Kidney (tissue), 14 donors: ENCODE results near the gene FRAS1. TPM values are rescaled to one million over a fixed set of nuclear protein-coding genes. Genes with fewer than 3 reads are reported as not detected.

Experiments
- DNase-seq, 5 donors: peaks; one replicate each; pipeline ENCODE4 v3.0.0-alpha.2; 2013 to 2020
- FAIRE-seq: peaks from 2 replicates; lab custom pipeline; 2012; peaks lifted over from hg19 to GRCh38; lab: Jason Lieb, UNC
- H3K27ac ChIP-seq, 2 donors: one replicate each; pipeline ENCODE4 v1.7.0; 2013; ENCODE audit warnings: low read depth in 2 of 2, low read length in 2 of 2, inconsistent platforms in 1 of 2
- H3K27me3 ChIP-seq: one replicate; pipeline ENCODE4 v1.7.1; 2013; ENCODE audit warnings: low read length, inconsistent platforms; ENCODE audit not compliant: control insufficient read depth, insufficient read depth
- H3K36me3 ChIP-seq, 3 donors: one replicate each; pipeline versions ENCODE4 v1.7.0 to v1.7.1; 2013; ENCODE audit warnings: low read length in 3 of 3, control low read depth in 1 of 3, inconsistent platforms in 1 of 3; ENCODE audit not compliant: insufficient read depth in 3 of 3, control insufficient read depth in 2 of 3
- H3K4me1 ChIP-seq, 3 donors: one replicate each; pipeline versions ENCODE4 v1.7.0 to v1.7.1; 2013; ENCODE audit warnings: low read length in 3 of 3, inconsistent platforms in 1 of 3, low read depth in 1 of 3; ENCODE audit not compliant: control insufficient read depth in 2 of 3, insufficient read depth in 2 of 3
- H3K4me3 ChIP-seq, 3 donors: one replicate each; pipeline versions ENCODE4 v1.7.0 to v1.8.1; 2013; ENCODE audit warnings: low read length in 3 of 3, control low read depth in 1 of 3, inconsistent platforms in 1 of 3
- H3K9ac ChIP-seq, 3 donors: one replicate each; pipeline versions ENCODE4 v1.7.0 to v1.7.1; 2013; ENCODE audit warnings: low read length in 3 of 3, control low read depth in 1 of 3, inconsistent platforms in 1 of 3
- H3K9me3 ChIP-seq, 3 donors: one replicate each; pipeline versions ENCODE4 v1.7.0 to v1.7.1; 2013; ENCODE audit warnings: low read length in 3 of 3, control low read depth in 1 of 3, inconsistent platforms in 1 of 3; ENCODE audit not compliant: control insufficient read depth in 2 of 3, insufficient read depth in 1 of 3
- CTCF ChIP-seq: IDR thresholded peaks from 3 replicates; pipeline ENCODE4 v1.5.1; 2012; ENCODE audit warnings: mild to moderate bottlenecking, moderate library complexity, borderline replicate concordance; ENCODE audit not compliant: insufficient read depth; ENCODE audit errors: extremely low read depth
- intact Hi-C: fragments of 100-400 bp; cut with DNase I; formaldehyde crosslinking; loops from one replicate; pipeline ENCODE4 v1.11.1; 2022
- polyA plus RNA-seq: library from polyadenylated mRNA; stranded (reverse); fragments of 350-450 nt; fragmentation: Illumina TruSeq; extraction: RNeasy Lipid Tissue Mini Kit (QIAGEN cat#74804); gene quantifications from one replicate; pipeline ENCODE4 v1.2.3, GENCODE V29; 2014; ENCODE audit warnings: low read depth, low replicate concordance; ENCODE audit not compliant: insufficient read depth
- total RNA-seq: library from RNA; stranded (reverse); fragmentation: NEBNext Ultra II Directional; extraction: Animal tissue kit (Norgen Biotek cat#: 25700); gene quantifications from one replicate; pipeline ENCODE4 v1.2.1, GENCODE V29; 2021
- donor health status: control.
- donor health status: control.
- donor health status: control.
- donor health status: control.
- donor health status: control.
- donor health status: DM: yes; HTN: yes; CAD: no.
- donor health status: Normal renal cell carcinoma (clear cell type).

The FRAS1 gene
- total and polyA plus RNA-seq, 2 donors from 2014 or later, result 6.5 to 31.5 TPM

- no peaks in the 10 kb centered on the region for H3K36me3 ChIP-seq
- H3K27ac ChIP-seq, result peak within 1 kb of the TSS; percentile 29 to 67
- peak within 1 kb of the TSS; percentile 2 to 80 (median 30) for H3K9ac ChIP-seq
- peak within 1 kb of the TSS; percentile 40 to 63 (median 51) for H3K4me3 ChIP-seq
- H3K4me1 ChIP-seq, result peaks cover 0 to 7% (median 0%) of the 10 kb centered on the region in 3 donors
- intact Hi-C loops, result no loop called here
- DNase-seq (peak; percentile 50 to 84 (median 70)), FAIRE-seq (no peak)
- TF ChIP-seq CTCF, result no peak
- peaks cover 2% of the 10 kb centered on the region for H3K27me3 ChIP-seq
- H3K9me3 ChIP-seq, result no peaks in the 10 kb centered on the region
Observed at GRCh38 chr4:78551420-78552351, 494.6 kb downstream of the FRAS1 start, which contains the start of gene ANXA3. TSS of gene ANXA3 (plus strand) at chr4:78551770. CDS start at chr4:78554474, 2,704 bp downstream.

GRCh38 chr4:78552389-78553042, 495.4 kb downstream of the FRAS1 start:
- Histone ChIP-seq H3K27me3 (peaks cover 2% of the 10 kb centered on the region), H3K4me1 (peaks cover 0 to 7% (median 0%) of the 10 kb centered on the region in 3 donors), H3K27ac (peak overlapping the region in 1 of 2 donors; percentile 63), H3K36me3 (no peaks in the 10 kb centered on the region), H3K9me3 (no peaks in the 10 kb centered on the region), H3K9ac (peak overlapping the region in 1 of 3 donors; percentile 80), H3K4me3 (peak overlapping the region in 2 of 3 donors; percentile 51 to 53)
- FAIRE-seq (no peak), DNase-seq (peak in 4 of 5 donors; percentile 59 to 85 (median 79))
- intact Hi-C loops, result no loop called here
- no peak for TF ChIP-seq CTCF

- no peak overlapping the region for H3K4me3 ChIP-seq
- DNase-seq, result no peak
- peak overlapping the region in 1 of 3 donors; percentile 34 for H3K9ac ChIP-seq
- no peaks in the 10 kb centered on the region for H3K9me3 ChIP-seq
- FAIRE-seq, result no peak
- peaks cover 2% of the 10 kb centered on the region for H3K27me3 ChIP-seq
- peaks cover 0 to 7% (median 0%) of the 10 kb centered on the region in 3 donors for H3K4me1 ChIP-seq
- no peak overlapping the region for H3K27ac ChIP-seq
- TF ChIP-seq CTCF, result no peak
- intact Hi-C loops, result no loop called here
- H3K36me3 ChIP-seq, result no peaks in the 10 kb centered on the region
Observed at GRCh38 chr4:78553043-78553396, 495.9 kb downstream of the FRAS1 start.
